HCT116 (cell line): ENCODE data around the gene PHF20. TPM values are rescaled to one million over a fixed set of nuclear protein-coding genes. Genes with fewer than 3 reads are reported as not detected.

Experiments used
- ATAC-seq: fragments of 200-7000 bp; cut with Tn5 transposase; 2 replicates; pipeline ENCODE4 v1.9.1; 2020; ENCODE audit warnings: mild to moderate bottlenecking, moderate library complexity
- BruUV-seq: library from RNA; stranded (reverse); fragments of 400-500 nt; replicated peaks from 2 replicates; lab custom pipeline; 2021; lab: Mats Ljungman, UMichigan
- CTCF ChIA-PET: fragments of 300-600 bp; sonication (Branson Sonifier 250); formaldehyde crosslinking; loops from one replicate; lab custom pipeline; 2021; ENCODE audit warnings: antibody characterized with exemption; lab: Charles Lee
- POLR2A ChIA-PET: fragments of 300-600, 350-600 bp; sonication (Branson Sonifier 250); formaldehyde crosslinking; loops from one replicate; lab custom pipeline; 2021; ENCODE audit warnings: antibody characterized with exemption; lab: Charles Lee
- RAD21 ChIA-PET, 2 experiments: fragments of 300-600 bp; sonication (Branson Sonifier 250); formaldehyde crosslinking; loops; one replicate each; lab custom pipeline; 2023; ENCODE audit warnings: low total read pairs in 2 of 2; ENCODE audit not compliant: uncharacterized antibody in 2 of 2, unreplicated experiment in 2 of 2, low non-redundant PET in 1 of 2; lab: Charles Lee
- DNase-seq: peaks from one replicate; pipeline ENCODE4 v3.0.0-alpha.2; 2010; ENCODE audit warnings: low read depth, low spot score
- H2AFZ ChIP-seq: fragments of 200-600 bp; shearing (Covaris generic), sonication (generic); 2 replicates; pipeline ENCODE4 v1.6.1; 2017; ENCODE audit warnings: low read depth, mixed run types, mixed read lengths, antibody characterized with exemption, low read length; ENCODE audit not compliant: poor library complexity, severe bottlenecking
- H3K27ac ChIP-seq: 2 replicates; pipeline ENCODE4 v1.5.1; 2012; ENCODE audit warnings: low read depth, low read length
- H3K27me3 ChIP-seq: fragments of 200-600 bp; sonication (generic); 2 replicates; pipeline ENCODE4 v1.6.1; 2016; ENCODE audit warnings: mixed run types, low read length, mixed read lengths; ENCODE audit not compliant: insufficient read depth
- H3K36me3 ChIP-seq, 2 experiments: fragments of 200-500 bp in 1 of 2; fragments of 200-600 bp in 1 of 2; sonication (Bioruptor generic) in 1 of 2; sonication (generic) in 1 of 2; 2 replicates each; pipeline versions ENCODE4 v1.5.1 to v1.6.1; 2014 to 2016; ENCODE audit warnings: low read length in 2 of 2, inconsistent platforms in 1 of 2, mixed read lengths in 1 of 2, mixed run types in 1 of 2; ENCODE audit not compliant: insufficient read depth in 2 of 2, control insufficient read depth in 1 of 2
- H3K4me1 ChIP-seq, 2 experiments: fragments of 200-600 bp in 1 of 2; sonication (generic) in 1 of 2; 2 replicates each; pipeline versions ENCODE4 v1.5.1 to v1.6.1; 2012 to 2017; ENCODE audit warnings: low read length in 2 of 2, inconsistent platforms in 1 of 2, mild to moderate bottlenecking in 1 of 2, mixed read lengths in 1 of 2, mixed run types in 1 of 2, moderate library complexity in 1 of 2; ENCODE audit not compliant: insufficient read depth in 2 of 2, control insufficient read depth in 1 of 2
- H3K4me2 ChIP-seq: fragments of 200-600 bp; sonication (generic); 2 replicates; pipeline ENCODE4 v1.6.1; 2017; ENCODE audit warnings: mixed run types, low read length, mixed read lengths
- H3K4me3 ChIP-seq, 2 experiments: fragments of 200-600 bp in 1 of 2; sonication (generic) in 1 of 2; replicated peaks in 1 of 2; 2 replicates each; pipeline ENCODE4 v1.5.1; 2011 to 2016; ENCODE audit warnings: low read length in 2 of 2, control low read depth in 1 of 2, low read depth in 1 of 2, mild to moderate bottlenecking in 1 of 2, mixed read lengths in 1 of 2, mixed run types in 1 of 2
- H3K79me2 ChIP-seq: fragments of 200-600 bp; sonication (generic); 2 replicates; pipeline ENCODE4 v1.6.1; 2017; ENCODE audit warnings: mild to moderate bottlenecking, mixed run types, low read length, moderate library complexity, mixed read lengths; ENCODE audit not compliant: insufficient read depth
- H3K9ac ChIP-seq: fragments of 200-600 bp; sonication (generic); 2 replicates; pipeline ENCODE4 v1.6.1; 2016; ENCODE audit warnings: low read length, mixed read lengths
- H3K9me2 ChIP-seq: fragments of 200-600 bp; sonication (generic), shearing (Covaris generic); 2 replicates; pipeline ENCODE4 v1.6.1; 2017; ENCODE audit warnings: mixed run types, mild to moderate bottlenecking, moderate library complexity; ENCODE audit not compliant: insufficient read depth
- H3K9me3 ChIP-seq, 2 experiments: fragments of 200-500 bp in 1 of 2; fragments of 200-600 bp in 1 of 2; sonication (Bioruptor generic) in 1 of 2; sonication (generic) in 1 of 2; 2 replicates each; pipeline ENCODE4 v1.6.1; 2014 to 2017; ENCODE audit warnings: low read length in 2 of 2, mixed read lengths in 2 of 2, inconsistent platforms in 1 of 2, low read depth in 1 of 2, mild to moderate bottlenecking in 1 of 2, mixed run types in 1 of 2, moderate library complexity in 1 of 2; ENCODE audit not compliant: control insufficient read depth in 1 of 2, insufficient read depth in 1 of 2
- H4K20me1 ChIP-seq: fragments of 200-600 bp; sonication (generic), shearing (Covaris generic); 2 replicates; pipeline ENCODE4 v1.6.1; 2017; ENCODE audit warnings: mixed run types, mild to moderate bottlenecking, moderate library complexity; ENCODE audit not compliant: insufficient read depth
- ATF3 ChIP-seq: IDR thresholded peaks from 2 replicates; pipeline ENCODE4 v1.6.1; 2012
- CBX3 ChIP-seq: IDR thresholded peaks from 2 replicates; pipeline ENCODE4 v1.6.1; 2012; ENCODE audit warnings: low read depth
- EGR1 ChIP-seq: IDR thresholded peaks from 2 replicates; pipeline ENCODE4 v1.6.1; 2012; ENCODE audit warnings: low read depth
- EZH2 ChIP-seq: fragments of 200-600 bp; sonication (generic); IDR thresholded peaks from 2 replicates; pipeline ENCODE4 v1.6.1; 2017; ENCODE audit warnings: antibody characterized with exemption, mixed run types
- EZH2phosphoT487 ChIP-seq: fragments of 200-600 bp; IDR thresholded peaks from 2 replicates; pipeline ENCODE4 v1.6.1; 2018; ENCODE audit warnings: antibody characterized with exemption, borderline replicate concordance
- FOSL1 ChIP-seq: IDR thresholded peaks from 2 replicates; pipeline ENCODE4 v1.6.1; 2012; ENCODE audit warnings: low read depth
- JUND ChIP-seq: IDR thresholded peaks from 2 replicates; pipeline ENCODE4 v1.6.1; 2012
- MAX ChIP-seq: IDR thresholded peaks from 2 replicates; pipeline ENCODE4 v1.6.1; 2012
- POLR2A ChIP-seq: IDR thresholded peaks from 2 replicates; pipeline ENCODE4 v1.7.0; 2011; ENCODE audit warnings: borderline replicate concordance; ENCODE audit not compliant: insufficient read depth, insufficient read length; ENCODE audit errors: extremely low read depth
- POLR2AphosphoS5 ChIP-seq: IDR thresholded peaks from 2 replicates; pipeline ENCODE4 v1.6.1; 2011; ENCODE audit warnings: mild to moderate bottlenecking, low read depth, low read length, moderate library complexity
- RAD21 ChIP-seq: IDR thresholded peaks from 2 replicates; pipeline ENCODE4 v1.6.1; 2012; ENCODE audit warnings: low read depth, mild to moderate bottlenecking
- SIN3A ChIP-seq: IDR thresholded peaks from 2 replicates; pipeline ENCODE4 v1.6.1; 2012; ENCODE audit warnings: low read depth
- SRF ChIP-seq: IDR thresholded peaks from 2 replicates; pipeline ENCODE4 v1.6.1; 2012; ENCODE audit warnings: low read depth
- TCF7L2 ChIP-seq: IDR thresholded peaks from 2 replicates; pipeline ENCODE4 v1.7.0; 2011; ENCODE audit warnings: borderline replicate concordance, inconsistent platforms; ENCODE audit not compliant: insufficient read depth, insufficient read length; ENCODE audit errors: extremely low read depth
- ZBTB33 ChIP-seq: IDR thresholded peaks from 2 replicates; pipeline ENCODE4 v1.6.1; 2011; ENCODE audit warnings: mild to moderate bottlenecking, low read length, moderate library complexity; ENCODE audit not compliant: insufficient replicate concordance; ENCODE audit errors: extremely low read depth
- intact Hi-C: fragments of 100-400 bp; cut with micrococcal nuclease; formaldehyde crosslinking; loops from 2 replicates; pipeline ENCODE4 v1.10.0; 2022
- total RNA-seq: library from RNA; stranded (reverse); gene quantifications from one replicate; pipeline ENCODE4 v1.2.1, GENCODE V29; 2021; ENCODE audit not compliant: unreplicated experiment
- TF ChIP-seq, protein P1 (sequence below), 3 experiments: fragments of 200-600 bp in 1 of 3; sonication (generic) in 1 of 3; IDR thresholded peaks in 2 of 3; conservative IDR thresholded peaks in 1 of 3; 2 replicates each; pipeline ENCODE4 v1.5.1; 2012 to 2017; ENCODE audit warnings: low read depth in 2 of 3, low read length in 2 of 3, antibody characterized with exemption in 1 of 3, borderline replicate concordance in 1 of 3, control low read depth in 1 of 3, mild to moderate bottlenecking in 1 of 3, mixed read lengths in 1 of 3, mixed run types in 1 of 3, moderate library complexity in 1 of 3; ENCODE audit not compliant: insufficient read depth in 1 of 3
- TF ChIP-seq, protein P2 (sequence below): IDR thresholded peaks from 2 replicates; pipeline ENCODE4 v1.6.1; 2012; ENCODE audit warnings: low read depth

PHF20 gene
- total RNA-seq, 1 experiment from 2014 or later: 40.8 TPM

DNA sequence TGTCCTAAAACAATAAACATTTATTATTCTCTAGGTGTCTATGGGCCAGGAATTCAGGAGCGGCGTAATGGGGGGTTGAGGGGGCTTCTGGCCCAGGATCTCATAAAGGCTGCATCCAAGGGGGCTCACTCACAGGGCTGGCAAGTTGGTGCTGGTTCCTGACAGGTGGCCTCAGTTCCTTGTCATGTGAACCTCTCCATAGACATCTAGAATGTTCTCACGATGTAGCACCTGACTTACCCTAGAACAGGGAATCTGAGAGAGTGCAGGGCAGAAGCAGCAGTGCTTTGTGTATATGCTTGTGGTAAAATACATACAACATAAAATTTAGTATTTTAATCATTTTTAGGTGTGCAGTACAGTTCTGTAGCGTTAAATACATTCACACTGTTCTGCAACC lies 57.1 kb downstream of the PHF20 start (continued):
- TF ChIP-seq ZBTB33: no peak
- no peak for TF ChIP-seq POLR2A
- TF ChIP-seq EZH2: no peak
- TF ChIP-seq FOSL1: no peak
- no peak for TF ChIP-seq EZH2phosphoT487

DNA sequence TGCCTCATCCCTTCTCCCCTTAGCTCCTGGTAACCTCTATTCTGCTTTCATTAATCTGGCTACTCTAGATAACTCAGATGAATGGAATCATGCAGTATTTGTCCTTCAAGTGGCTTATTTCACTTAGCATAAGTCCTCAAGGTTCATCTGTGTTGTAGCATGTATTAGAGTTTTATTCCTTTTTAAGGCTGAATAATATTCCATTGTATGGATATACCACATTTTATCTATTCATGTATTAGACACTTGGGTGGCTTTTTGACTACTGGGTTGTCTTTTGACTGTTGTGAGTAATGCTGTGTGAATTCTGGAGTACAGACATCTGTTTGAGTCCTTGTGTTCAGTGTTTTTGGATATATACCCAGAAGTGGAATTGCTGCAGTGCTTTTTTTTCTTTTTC lies 58.4 kb downstream of the PHF20 start:
- no peak overlapping the region for H3K4me2 ChIP-seq
- no peaks in the 10 kb centered on the region for H4K20me1 ChIP-seq
- POLR2A ChIA-PET: no interaction called here
- CTCF ChIA-PET: no interaction called here
- H3K79me2 ChIP-seq: no peaks in the 10 kb centered on the region; the same call in 1 of the 2 replicates
- DNase-seq (no peak), ATAC-seq (no peak)
- no peaks in the 10 kb centered on the region for H3K36me3 ChIP-seq
- no peaks in the 10 kb centered on the region for H3K4me1 ChIP-seq
- no peak overlapping the region for H2AFZ ChIP-seq
- RAD21 ChIA-PET: no interaction called here
- H3K27ac ChIP-seq: no peak overlapping the region
- H3K4me3 ChIP-seq: no peak overlapping the region
- H3K9ac ChIP-seq: no peak overlapping the region
- H3K9me2 ChIP-seq: no peaks in the 10 kb centered on the region
- intact Hi-C loops: no loop called here
- no peaks in the 10 kb centered on the region for H3K27me3 ChIP-seq
- no TSS peak for BruUV-seq
- H3K9me3 ChIP-seq: no peaks in the 10 kb centered on the region
- TF ChIP-seq EGR1 (no peak), TCF7L2 (no peak), SRF (no peak), MAX (no peak), POLR2A (no peak), RAD21 (no peak), POLR2AphosphoS5 (no peak), ATF3 (no peak), SIN3A (no peak), CBX3 (no peak), JUND (no peak)
- TF ChIP-seq, protein P1, sequence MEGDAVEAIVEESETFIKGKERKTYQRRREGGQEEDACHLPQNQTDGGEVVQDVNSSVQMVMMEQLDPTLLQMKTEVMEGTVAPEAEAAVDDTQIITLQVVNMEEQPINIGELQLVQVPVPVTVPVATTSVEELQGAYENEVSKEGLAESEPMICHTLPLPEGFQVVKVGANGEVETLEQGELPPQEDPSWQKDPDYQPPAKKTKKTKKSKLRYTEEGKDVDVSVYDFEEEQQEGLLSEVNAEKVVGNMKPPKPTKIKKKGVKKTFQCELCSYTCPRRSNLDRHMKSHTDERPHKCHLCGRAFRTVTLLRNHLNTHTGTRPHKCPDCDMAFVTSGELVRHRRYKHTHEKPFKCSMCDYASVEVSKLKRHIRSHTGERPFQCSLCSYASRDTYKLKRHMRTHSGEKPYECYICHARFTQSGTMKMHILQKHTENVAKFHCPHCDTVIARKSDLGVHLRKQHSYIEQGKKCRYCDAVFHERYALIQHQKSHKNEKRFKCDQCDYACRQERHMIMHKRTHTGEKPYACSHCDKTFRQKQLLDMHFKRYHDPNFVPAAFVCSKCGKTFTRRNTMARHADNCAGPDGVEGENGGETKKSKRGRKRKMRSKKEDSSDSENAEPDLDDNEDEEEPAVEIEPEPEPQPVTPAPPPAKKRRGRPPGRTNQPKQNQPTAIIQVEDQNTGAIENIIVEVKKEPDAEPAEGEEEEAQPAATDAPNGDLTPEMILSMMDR (IDR thresholded peaks at IDR 0.05 in 2 of 3, conservative IDR thresholded peaks at IDR 0.05 in 1 of 3; ENCODE audit: borderline replicate concordance in 1 of 3, insufficient read depth in 1 of 3, low read depth in 2 of 3, low read length in 2 of 3): no peak
- TF ChIP-seq, protein P2, sequence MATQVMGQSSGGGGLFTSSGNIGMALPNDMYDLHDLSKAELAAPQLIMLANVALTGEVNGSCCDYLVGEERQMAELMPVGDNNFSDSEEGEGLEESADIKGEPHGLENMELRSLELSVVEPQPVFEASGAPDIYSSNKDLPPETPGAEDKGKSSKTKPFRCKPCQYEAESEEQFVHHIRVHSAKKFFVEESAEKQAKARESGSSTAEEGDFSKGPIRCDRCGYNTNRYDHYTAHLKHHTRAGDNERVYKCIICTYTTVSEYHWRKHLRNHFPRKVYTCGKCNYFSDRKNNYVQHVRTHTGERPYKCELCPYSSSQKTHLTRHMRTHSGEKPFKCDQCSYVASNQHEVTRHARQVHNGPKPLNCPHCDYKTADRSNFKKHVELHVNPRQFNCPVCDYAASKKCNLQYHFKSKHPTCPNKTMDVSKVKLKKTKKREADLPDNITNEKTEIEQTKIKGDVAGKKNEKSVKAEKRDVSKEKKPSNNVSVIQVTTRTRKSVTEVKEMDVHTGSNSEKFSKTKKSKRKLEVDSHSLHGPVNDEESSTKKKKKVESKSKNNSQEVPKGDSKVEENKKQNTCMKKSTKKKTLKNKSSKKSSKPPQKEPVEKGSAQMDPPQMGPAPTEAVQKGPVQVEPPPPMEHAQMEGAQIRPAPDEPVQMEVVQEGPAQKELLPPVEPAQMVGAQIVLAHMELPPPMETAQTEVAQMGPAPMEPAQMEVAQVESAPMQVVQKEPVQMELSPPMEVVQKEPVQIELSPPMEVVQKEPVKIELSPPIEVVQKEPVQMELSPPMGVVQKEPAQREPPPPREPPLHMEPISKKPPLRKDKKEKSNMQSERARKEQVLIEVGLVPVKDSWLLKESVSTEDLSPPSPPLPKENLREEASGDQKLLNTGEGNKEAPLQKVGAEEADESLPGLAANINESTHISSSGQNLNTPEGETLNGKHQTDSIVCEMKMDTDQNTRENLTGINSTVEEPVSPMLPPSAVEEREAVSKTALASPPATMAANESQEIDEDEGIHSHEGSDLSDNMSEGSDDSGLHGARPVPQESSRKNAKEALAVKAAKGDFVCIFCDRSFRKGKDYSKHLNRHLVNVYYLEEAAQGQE: no peak
